ENCODE data around the gene ZNF799. TPM values are rescaled to one million over a fixed set of nuclear protein-coding genes. Genes with fewer than 3 reads are reported as not detected.
A peak's percentile ranks its signal among the peaks of the same experiment; 100 is the strongest.

Gene ZNF799
- total and polyA plus RNA-seq, 2 of the 13 experiments (the other 11 are each of a cell fraction or from before 2014, with no cell fraction given) = 7.7 to 17.9 TPM

DNA sequence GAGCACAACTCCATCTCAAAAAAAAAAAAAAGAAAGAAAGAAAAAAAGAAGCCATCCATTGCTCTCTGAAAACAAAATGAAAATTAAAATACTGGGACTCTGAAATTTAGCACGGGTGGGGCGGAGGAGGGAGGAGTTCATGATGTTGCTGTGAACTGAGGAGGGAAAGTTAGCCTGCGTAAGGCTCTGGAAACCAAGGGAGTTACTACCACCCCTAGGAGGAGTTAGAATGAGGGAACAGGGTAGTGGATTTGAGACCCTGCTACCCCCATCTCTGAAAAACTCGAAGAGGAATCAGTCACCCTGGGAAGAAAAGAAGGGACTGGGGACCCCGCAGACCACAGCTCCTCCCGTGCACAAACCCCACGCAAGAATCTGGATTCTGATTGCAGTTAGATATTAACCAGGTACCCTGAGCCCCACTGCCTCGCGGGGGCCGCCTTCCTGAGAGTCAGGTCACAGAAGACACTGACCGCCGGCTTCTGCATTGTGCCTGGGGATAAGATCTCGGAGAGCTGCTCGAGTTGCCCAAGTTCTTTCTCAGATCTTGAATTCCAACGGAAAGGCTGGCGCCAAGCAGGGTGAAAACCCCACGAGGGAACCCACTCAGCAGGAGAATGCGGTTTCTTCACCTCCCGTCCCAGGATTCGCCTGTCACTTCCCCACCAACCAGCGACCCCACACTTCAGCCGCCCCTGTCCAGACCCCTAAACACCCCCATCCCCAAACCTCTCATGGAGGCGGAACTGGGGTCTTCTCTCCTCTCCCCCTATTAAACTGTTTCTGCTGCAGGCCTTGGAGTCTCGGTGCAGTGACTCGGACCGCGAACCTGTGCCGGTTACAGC is 36.5 kb downstream of the ZNF799 start (continued):
- TF ChIP-seq ZNF572 (CRISPR knock-in tag; IDR thresholded peaks at IDR 0.05) = 0 out of 2 replicates have a peak, but pooled peaks have one; percentile 71
- TF ChIP-seq ZFP90 (CRISPR knock-in tag; IDR thresholded peaks at IDR 0.05; ENCODE audit: borderline replicate concordance) = no peak
- no peak for TF ChIP-seq ZNF232 (CRISPR knock-in tag; IDR thresholded peaks at IDR 0.05; ENCODE audit: borderline replicate concordance)
- no peak for TF ChIP-seq FOXO4 (CRISPR knock-in tag; conservative IDR thresholded peaks at IDR 0.05)
- no peak for TF ChIP-seq ZNF563 (CRISPR knock-in tag; IDR thresholded peaks at IDR 0.05)
- TF ChIP-seq ZC3H13 (CRISPR knock-in tag; IDR thresholded peaks at IDR 0.05) = no peak
- TF ChIP-seq ZNF280B (CRISPR knock-in tag; IDR thresholded peaks at IDR 0.05; ENCODE audit: borderline replicate concordance) = no peak
- TF ChIP-seq ZNF468 (CRISPR knock-in tag; IDR thresholded peaks at IDR 0.05) = no peak
- no peak for TF ChIP-seq ATAD3A (CRISPR knock-in tag; IDR thresholded peaks at IDR 0.05)
- TF ChIP-seq NRL (CRISPR knock-in tag; IDR thresholded peaks at IDR 0.05; ENCODE audit: borderline replicate concordance) = no peak
- TF ChIP-seq NFE2 (CRISPR knock-in tag; IDR thresholded peaks at IDR 0.05) = no peak
- no peak for TF ChIP-seq ZNF670 (CRISPR knock-in tag; IDR thresholded peaks at IDR 0.05; ENCODE audit: borderline replicate concordance)
- no peak for TF ChIP-seq ZNF557 (CRISPR knock-in tag; IDR thresholded peaks at IDR 0.05)
- TF ChIP-seq ZNF703 (CRISPR knock-in tag; IDR thresholded peaks at IDR 0.05; ENCODE audit: borderline replicate concordance) = no peak
- TF ChIP-seq, protein P1, sequence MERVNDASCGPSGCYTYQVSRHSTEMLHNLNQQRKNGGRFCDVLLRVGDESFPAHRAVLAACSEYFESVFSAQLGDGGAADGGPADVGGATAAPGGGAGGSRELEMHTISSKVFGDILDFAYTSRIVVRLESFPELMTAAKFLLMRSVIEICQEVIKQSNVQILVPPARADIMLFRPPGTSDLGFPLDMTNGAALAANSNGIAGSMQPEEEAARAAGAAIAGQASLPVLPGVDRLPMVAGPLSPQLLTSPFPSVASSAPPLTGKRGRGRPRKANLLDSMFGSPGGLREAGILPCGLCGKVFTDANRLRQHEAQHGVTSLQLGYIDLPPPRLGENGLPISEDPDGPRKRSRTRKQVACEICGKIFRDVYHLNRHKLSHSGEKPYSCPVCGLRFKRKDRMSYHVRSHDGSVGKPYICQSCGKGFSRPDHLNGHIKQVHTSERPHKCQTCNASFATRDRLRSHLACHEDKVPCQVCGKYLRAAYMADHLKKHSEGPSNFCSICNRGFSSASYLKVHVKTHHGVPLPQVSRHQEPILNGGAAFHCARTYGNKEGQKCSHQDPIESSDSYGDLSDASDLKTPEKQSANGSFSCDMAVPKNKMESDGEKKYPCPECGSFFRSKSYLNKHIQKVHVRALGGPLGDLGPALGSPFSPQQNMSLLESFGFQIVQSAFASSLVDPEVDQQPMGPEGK (CRISPR knock-in tag; IDR thresholded peaks at IDR 0.05) = peak; percentile 37; the same call in 1 of the 2 replicates
- no peak for TF ChIP-seq REST (IDR thresholded peaks at IDR 0.05; ENCODE audit: borderline replicate concordance in 1 of 2, low read depth in 1 of 2, low read length in 2 of 2)
- peak; percentile 9 for TF ChIP-seq KMT2A (CRISPR knock-in tag; IDR thresholded peaks at IDR 0.05)
- TF ChIP-seq TGIF2 (CRISPR knock-in tag; IDR thresholded peaks at IDR 0.05) = no peak
- no peak for TF ChIP-seq ZFP62 (CRISPR knock-in tag; IDR thresholded peaks at IDR 0.05)
